Right atrium auricular region (tissue), 2 donors: ENCODE results near the gene SLC17A4. TPM values are rescaled to one million over a fixed set of nuclear protein-coding genes. Genes with fewer than 3 reads are reported as not detected.

Experiments
- DNase-seq: peaks from one replicate; pipeline ENCODE4 v3.0.0-alpha.2; 2019; ENCODE audit warnings: low spot score
- H3K27ac ChIP-seq, 2 donors: fragments of 200-600 bp; sonication (generic); 1 replicate in 1 of 2; 2 replicates in 1 of 2; pipeline ENCODE4 v1.5.1; 2016 to 2019
- H3K27me3 ChIP-seq, 2 donors: fragments of 200-600 bp; sonication (generic); one replicate each; pipeline versions ENCODE4 v1.5.1 to v1.6.0; 2017 to 2019
- H3K36me3 ChIP-seq: fragments of 200-600 bp; sonication (generic); one replicate; pipeline ENCODE4 v1.5.1; 2016
- H3K4me1 ChIP-seq, 2 donors: fragments of 200-600 bp; sonication (generic); one replicate each; pipeline versions ENCODE4 v1.5.1 to v1.6.0; 2017 to 2019
- H3K4me3 ChIP-seq, 2 donors: fragments of 200-600 bp; sonication (generic); 1 replicate in 1 of 2; 2 replicates in 1 of 2; pipeline ENCODE4 v1.5.1; 2017 to 2019; ENCODE audit warnings: mild to moderate bottlenecking in 1 of 2, moderate library complexity in 1 of 2
- H3K9me3 ChIP-seq, 2 donors: fragments of 200-600 bp; sonication (generic); one replicate each; pipeline ENCODE4 v1.5.1; 2019
- CTCF ChIP-seq, 2 donors: fragments of 200-600 bp; sonication (generic); IDR thresholded peaks; one replicate each; pipeline ENCODE4 v1.5.1; 2019; ENCODE audit warnings: antibody characterized with exemption in 2 of 2
- total RNA-seq, 2 donors: library from RNA; depleted of rRNA; stranded (reverse); fragments of >200 nt; gene quantifications; one replicate each; pipeline ENCODE4 v1.1.0, GENCODE V29; 2016

Gene SLC17A4
- total RNA-seq, 2 donors from 2014 or later = not detected

GRCh38 chr6:25730907-25731306, 23.6 kb upstream of the SLC17A4 start:
- no peaks in the 10 kb centered on the region for H3K27me3 ChIP-seq
- no peaks in the 10 kb centered on the region for H3K9me3 ChIP-seq

GRCh38 chr6:25731721-25732120, 22.8 kb upstream of the SLC17A4 start:
- TF ChIP-seq CTCF (IDR thresholded peaks at IDR 0.05) = no peak
- H3K27ac ChIP-seq = no peak overlapping the region
- no peaks in the 10 kb centered on the region for H3K27me3 ChIP-seq

More at GRCh38 chr6:25730907-25731306, 23.6 kb upstream of the SLC17A4 start:
- Histone ChIP-seq H3K4me1 (no peaks in the 10 kb centered on the region), H3K27ac (no peak overlapping the region), H3K4me3 (no peak overlapping the region), H3K36me3 (no peaks in the 10 kb centered on the region)
- TF ChIP-seq CTCF (IDR thresholded peaks at IDR 0.05) = no peak
- DNase-seq = no peak

GRCh38 chr6:25732468-25733198, 21.9 kb upstream of the SLC17A4 start:
- Histone ChIP-seq H3K4me3 (no peak overlapping the region), H3K4me1 (no peaks in the 10 kb centered on the region), H3K36me3 (no peaks in the 10 kb centered on the region), H3K27ac (no peak overlapping the region), H3K27me3 (no peaks in the 10 kb centered on the region), H3K9me3 (peaks cover 0 to 16% of the 10 kb centered on the region in 2 donors)
- TF ChIP-seq CTCF (IDR thresholded peaks at IDR 0.05) = no peak
- DNase-seq = no peak

More at GRCh38 chr6:25731721-25732120, 22.8 kb upstream of the SLC17A4 start:
- Histone ChIP-seq H3K36me3 (no peaks in the 10 kb centered on the region), H3K9me3 (peaks cover 0 to 7% of the 10 kb centered on the region in 2 donors), H3K4me1 (no peaks in the 10 kb centered on the region), H3K4me3 (no peak overlapping the region)
- no peak for DNase-seq

GRCh38 chr6:25735261-25735660, 19.3 kb upstream of the SLC17A4 start:
- Histone ChIP-seq H3K36me3 (no peaks in the 10 kb centered on the region), H3K4me3 (no peak overlapping the region), H3K27me3 (no peaks in the 10 kb centered on the region), H3K27ac (no peak overlapping the region), H3K9me3 (peaks cover 0 to 17% of the 10 kb centered on the region in 2 donors), H3K4me1 (no peaks in the 10 kb centered on the region)
- no peak for TF ChIP-seq CTCF (IDR thresholded peaks at IDR 0.05)
- no peak for DNase-seq

GRCh38 chr6:25743868-25744267, 10.7 kb upstream of the SLC17A4 start:
- no peaks in the 10 kb centered on the region for H3K9me3 ChIP-seq
- no peaks in the 10 kb centered on the region for H3K36me3 ChIP-seq
- DNase-seq = no peak
- H3K4me3 ChIP-seq = no peak overlapping the region
- H3K4me1 ChIP-seq = no peaks in the 10 kb centered on the region
- no peak for TF ChIP-seq CTCF (IDR thresholded peaks at IDR 0.05)
- no peaks in the 10 kb centered on the region for H3K27me3 ChIP-seq
- H3K27ac ChIP-seq = no peak overlapping the region

GRCh38 chr6:25745836-25746235, 8.7 kb upstream of the SLC17A4 start:
- no peak for DNase-seq
- no peak overlapping the region for H3K4me3 ChIP-seq
- no peaks in the 10 kb centered on the region for H3K36me3 ChIP-seq
- no peak for TF ChIP-seq CTCF (IDR thresholded peaks at IDR 0.05)
- H3K27ac ChIP-seq = no peak overlapping the region
- H3K4me1 ChIP-seq = no peaks in the 10 kb centered on the region
- H3K27me3 ChIP-seq = no peaks in the 10 kb centered on the region
- no peaks in the 10 kb centered on the region for H3K9me3 ChIP-seq
